Esophagus muscularis mucosa (tissue), 3 donors: Measurements from ENCODE around the gene CAAP1.
A peak's percentile ranks its signal among the peaks of the same experiment; 100 is the strongest.

ENCODE experiments used
- CTCF ChIP-seq, 3 experiments: fragments of 200-600 bp in 2 of 3; fragments of 450-650 bp in 1 of 3; sonication (generic) in 2 of 3; IDR thresholded peaks; one replicate each; pipeline ENCODE4 v1.5.1; 2017 to 2019; ENCODE audit warnings: antibody characterized with exemption in 3 of 3, mild to moderate bottlenecking in 2 of 3, moderate library complexity in 1 of 3
- EP300 ChIP-seq: sonication (generic); formaldehyde crosslinking; IDR thresholded peaks from one replicate; pipeline ENCODE4 v1.6.1; 2017; ENCODE audit warnings: antibody characterized with exemption

GRCh38 chr9:26892251-26893029, at the start of gene CAAP1:
- TF ChIP-seq CTCF (IDR thresholded peaks at IDR 0.05) (peak in 2 of 3 experiments; percentile 19 to 45), EP300 (no peak)
